HG02943 (cell line): ENCODE results near the gene RPL36.

Experiments used
- ATAC-seq: cut with Tn5 transposase; IDR thresholded peaks from one replicate; pipeline ENCODE4 v1.9.1; 2021; ENCODE audit warnings: mild to moderate bottlenecking, low read depth, moderate library complexity; ENCODE audit not compliant: unreplicated experiment

Gene RPL36

GRCh38 chr19:5672708-5673459, 17.2 kb upstream of the RPL36 start:
- ATAC-seq, result no peak

- ATAC-seq, result no peak
Observed at GRCh38 chr19:5673752-5674151, 16.3 kb upstream of the RPL36 start.

GRCh38 chr19:5674714-5675113, 15.4 kb upstream of the RPL36 start:
- ATAC-seq, result no peak

GRCh38 chr19:5676105-5676771, 13.9 kb upstream of the RPL36 start:
- no peak for ATAC-seq

GRCh38 chr19:5676772-5677105, 13.4 kb upstream of the RPL36 start:
- ATAC-seq, result no peak

- ATAC-seq, result no peak
Observed at GRCh38 chr19:5677136-5677535, 13.0 kb upstream of the RPL36 start.

GRCh38 chr19:5677580-5677979, 12.5 kb upstream of the RPL36 start:
- no peak for ATAC-seq

- no peak for ATAC-seq
Observed at GRCh38 chr19:5678071-5678718, 11.9 kb upstream of the RPL36 start.

GRCh38 chr19:5679289-5680083, 10.6 kb upstream of the RPL36 start:
- ATAC-seq, result no peak

- ATAC-seq, result no peak
Observed at GRCh38 chr19:5680084-5680436, 10.0 kb upstream of the RPL36 start.

GRCh38 chr19:5680437-5681368, 9.4 kb upstream of the RPL36 start, which contains the start of the genes HSD11B1L and MICOS13:
HSD11B1L (plus strand) TSS chr19:5681027; CDS start chr19:5684833, 3,806 bp downstream.
MICOS13 (minus strand) TSS chr19:5680516; CDS start chr19:5680486, 30 bp downstream.
- ATAC-seq, result peak; percentile 81

GRCh38 chr19:5681391-5682106, 8.5 kb upstream of the RPL36 start:
- no peak for ATAC-seq

GRCh38 chr19:5682107-5682482, 8.0 kb upstream of the RPL36 start:
- no peak for ATAC-seq

GRCh38 chr19:5683177-5683886, 6.8 kb upstream of the RPL36 start:
- no peak for ATAC-seq

- no peak for ATAC-seq
Observed at GRCh38 chr19:5684694-5685430, 5.2 kb upstream of the RPL36 start.

GRCh38 chr19:5686326-5686646, 3.8 kb upstream of the RPL36 start:
- ATAC-seq, result no peak

GRCh38 chr19:5686647-5687359, 3.3 kb upstream of the RPL36 start:
- peak; percentile 49 for ATAC-seq
